GM19193 (cell line): ENCODE results near the gene BIRC2.

Experiments
- POLR2A ChIP-seq: IDR thresholded peaks from 4 replicates; pipeline ENCODE4 v1.6.1; 2011; ENCODE audit not compliant: insufficient read depth, insufficient read length; ENCODE audit errors: extremely low read depth

BIRC2 gene

GRCh38 chr11:102346748-102347461 lies at the start of gene BIRC2:
BIRC2 (plus strand) TSS chr11:102347214; CDS start chr11:102349855, 2,641 bp downstream.
- TF ChIP-seq POLR2A: peak; percentile 79

- TF ChIP-seq POLR2A: no peak
Observed at GRCh38 chr11:102302241-102302640, 44.8 kb upstream of the BIRC2 start.

GRCh38 chr11:102304686-102305085 lies 42.3 kb upstream of the BIRC2 start:
- TF ChIP-seq POLR2A: no peak

GRCh38 chr11:102305352-102306047 lies 41.5 kb upstream of the BIRC2 start:
- TF ChIP-seq POLR2A: no peak

- TF ChIP-seq POLR2A: no peak
Observed at GRCh38 chr11:102306048-102306597, 40.9 kb upstream of the BIRC2 start.

GRCh38 chr11:102306817-102307726 lies 39.9 kb upstream of the BIRC2 start:
- TF ChIP-seq POLR2A: no peak

- no peak for TF ChIP-seq POLR2A
Observed at GRCh38 chr11:102307727-102308038, 39.3 kb upstream of the BIRC2 start.

GRCh38 chr11:102309621-102310541 lies 37.1 kb upstream of the BIRC2 start:
- no peak for TF ChIP-seq POLR2A

- no peak for TF ChIP-seq POLR2A
Observed at GRCh38 chr11:102312667-102313066, 34.3 kb upstream of the BIRC2 start.

- TF ChIP-seq POLR2A: no peak
Observed at GRCh38 chr11:102313238-102313940, 33.6 kb upstream of the BIRC2 start.

- TF ChIP-seq POLR2A: no peak
Observed at GRCh38 chr11:102314784-102315183, 32.2 kb upstream of the BIRC2 start.

GRCh38 chr11:102316346-102316904 lies 30.6 kb upstream of the BIRC2 start:
- peak; percentile 27 for TF ChIP-seq POLR2A

- TF ChIP-seq POLR2A: peak; percentile 99
Observed at GRCh38 chr11:102317099-102317767, 29.8 kb upstream of the BIRC2 start, which contains the start of gene BIRC3. BIRC3 (plus strand) TSS chr11:102317484; CDS start chr11:102324510, 7,026 bp downstream.
